Measurements from ENCODE around the gene PAK2. TPM values are rescaled to one million over a fixed set of nuclear protein-coding genes. Genes with fewer than 3 reads are reported as not detected.

The PAK2 gene
- total and polyA plus RNA-seq, 9 of the 15 experiments (the other 6 are each of a cell fraction or from before 2014, with no cell fraction given) = 13.2 to 72.4 (median 35.7) TPM

DNA sequence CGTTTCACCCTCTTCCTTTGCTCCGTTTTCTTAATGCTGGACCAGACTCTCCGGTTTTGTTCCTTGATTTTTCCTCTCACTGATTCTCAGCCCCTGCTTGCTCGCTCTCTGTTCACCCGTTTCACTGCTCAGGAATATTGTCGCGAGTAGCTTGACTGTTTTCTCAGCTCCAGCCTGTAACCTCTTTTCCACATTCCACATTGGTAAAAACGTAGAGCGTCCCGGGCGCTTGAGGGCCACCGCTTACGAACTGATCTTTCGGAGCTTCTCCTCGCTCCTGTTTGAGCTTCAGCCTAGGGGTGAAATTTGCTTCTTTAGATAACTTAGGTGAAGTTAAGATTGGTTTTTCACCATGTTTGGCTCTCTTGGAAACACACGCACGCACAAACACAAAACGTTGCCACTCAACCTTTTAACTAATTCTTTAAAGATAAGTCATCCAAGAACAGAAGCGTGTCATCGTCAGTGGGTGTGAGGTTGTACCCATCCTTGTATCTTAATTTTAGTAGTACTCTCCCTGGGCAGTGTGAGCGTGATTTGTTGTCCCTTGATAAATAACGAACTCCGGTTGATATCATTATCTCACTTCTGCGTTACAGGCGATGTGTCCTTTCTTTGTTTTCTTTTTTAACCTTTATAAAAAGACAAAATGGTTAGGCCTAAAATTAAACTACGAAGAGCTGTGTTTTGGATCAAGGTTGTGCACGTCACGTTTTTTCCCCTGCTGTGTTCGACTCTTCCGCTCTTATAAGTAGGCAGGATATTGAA lies 1.0 kb downstream of the PAK2 start (continued):
- TF ChIP-seq, protein P1, sequence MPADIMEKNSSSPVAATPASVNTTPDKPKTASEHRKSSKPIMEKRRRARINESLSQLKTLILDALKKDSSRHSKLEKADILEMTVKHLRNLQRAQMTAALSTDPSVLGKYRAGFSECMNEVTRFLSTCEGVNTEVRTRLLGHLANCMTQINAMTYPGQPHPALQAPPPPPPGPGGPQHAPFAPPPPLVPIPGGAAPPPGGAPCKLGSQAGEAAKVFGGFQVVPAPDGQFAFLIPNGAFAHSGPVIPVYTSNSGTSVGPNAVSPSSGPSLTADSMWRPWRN (IDR thresholded peaks at IDR 0.05; ENCODE audit: low read depth) = 0 out of 2 replicates have a peak, but pooled peaks have one; percentile 13
- TF ChIP-seq FOXP1 (CRISPR knock-in tag; IDR thresholded peaks at IDR 0.05) (peak; percentile 63; the same call in 1 of the 2 replicates), ZNF316 (IDR thresholded peaks at IDR 0.05) (no peak), POLR2G (IDR thresholded peaks at IDR 0.05; ENCODE audit: low read depth, low read length) (no peak), CREB1 (IDR thresholded peaks at IDR 0.05) (no peak), CREB1 (CRISPR knock-in tag; IDR thresholded peaks at IDR 0.05) (peak; percentile 6; the same call in 1 of the 2 replicates), ARID2 (IDR thresholded peaks at IDR 0.05) (peak; percentile 56; the same call in 1 of the 2 replicates), HLTF (IDR thresholded peaks at IDR 0.05) (peak; percentile 76; the same call in 1 of the 2 replicates), SMARCE1 (IDR thresholded peaks at IDR 0.05) (peak; percentile 42; the same call in 1 of the 2 replicates), SRF (CRISPR knock-in tag; IDR thresholded peaks at IDR 0.05) (0 out of 4 replicates have a peak, but pooled peaks of 1 of the 2 experiments have one; percentile 19), ZNF324 (CRISPR knock-in tag; IDR thresholded peaks at IDR 0.05) (0 out of 2 replicates have a peak, but pooled peaks have one; percentile 17), HDAC3 (IDR thresholded peaks at IDR 0.05; ENCODE audit: borderline replicate concordance, partially characterized antibody) (no peak), RBBP5 (IDR thresholded peaks at IDR 0.05; ENCODE audit: borderline replicate concordance, insufficient read depth, low read length, poor library complexity, severe bottlenecking) (peak; percentile 57)
- TF ChIP-seq, protein P2, sequence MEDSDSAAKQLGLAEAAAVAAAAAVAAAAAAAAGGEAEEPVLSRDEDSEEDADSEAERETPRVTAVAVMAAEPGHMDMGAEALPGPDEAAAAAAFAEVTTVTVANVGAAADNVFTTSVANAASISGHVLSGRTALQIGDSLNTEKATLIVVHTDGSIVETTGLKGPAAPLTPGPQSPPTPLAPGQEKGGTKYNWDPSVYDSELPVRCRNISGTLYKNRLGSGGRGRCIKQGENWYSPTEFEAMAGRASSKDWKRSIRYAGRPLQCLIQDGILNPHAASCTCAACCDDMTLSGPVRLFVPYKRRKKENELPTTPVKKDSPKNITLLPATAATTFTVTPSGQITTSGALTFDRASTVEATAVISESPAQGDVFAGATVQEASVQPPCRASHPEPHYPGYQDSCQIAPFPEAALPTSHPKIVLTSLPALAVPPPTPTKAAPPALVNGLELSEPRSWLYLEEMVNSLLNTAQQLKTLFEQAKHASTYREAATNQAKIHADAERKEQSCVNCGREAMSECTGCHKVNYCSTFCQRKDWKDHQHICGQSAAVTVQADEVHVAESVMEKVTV (CRISPR knock-in tag; IDR thresholded peaks at IDR 0.05) = 0 out of 2 replicates have a peak, but pooled peaks have one; percentile 12
- TF ChIP-seq, protein P3, sequence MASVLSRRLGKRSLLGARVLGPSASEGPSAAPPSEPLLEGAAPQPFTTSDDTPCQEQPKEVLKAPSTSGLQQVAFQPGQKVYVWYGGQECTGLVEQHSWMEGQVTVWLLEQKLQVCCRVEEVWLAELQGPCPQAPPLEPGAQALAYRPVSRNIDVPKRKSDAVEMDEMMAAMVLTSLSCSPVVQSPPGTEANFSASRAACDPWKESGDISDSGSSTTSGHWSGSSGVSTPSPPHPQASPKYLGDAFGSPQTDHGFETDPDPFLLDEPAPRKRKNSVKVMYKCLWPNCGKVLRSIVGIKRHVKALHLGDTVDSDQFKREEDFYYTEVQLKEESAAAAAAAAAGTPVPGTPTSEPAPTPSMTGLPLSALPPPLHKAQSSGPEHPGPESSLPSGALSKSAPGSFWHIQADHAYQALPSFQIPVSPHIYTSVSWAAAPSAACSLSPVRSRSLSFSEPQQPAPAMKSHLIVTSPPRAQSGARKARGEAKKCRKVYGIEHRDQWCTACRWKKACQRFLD (CRISPR knock-in tag; IDR thresholded peaks at IDR 0.05) = 0 out of 2 replicates have a peak, but pooled peaks have one; percentile 4
- TF ChIP-seq, protein P4, sequence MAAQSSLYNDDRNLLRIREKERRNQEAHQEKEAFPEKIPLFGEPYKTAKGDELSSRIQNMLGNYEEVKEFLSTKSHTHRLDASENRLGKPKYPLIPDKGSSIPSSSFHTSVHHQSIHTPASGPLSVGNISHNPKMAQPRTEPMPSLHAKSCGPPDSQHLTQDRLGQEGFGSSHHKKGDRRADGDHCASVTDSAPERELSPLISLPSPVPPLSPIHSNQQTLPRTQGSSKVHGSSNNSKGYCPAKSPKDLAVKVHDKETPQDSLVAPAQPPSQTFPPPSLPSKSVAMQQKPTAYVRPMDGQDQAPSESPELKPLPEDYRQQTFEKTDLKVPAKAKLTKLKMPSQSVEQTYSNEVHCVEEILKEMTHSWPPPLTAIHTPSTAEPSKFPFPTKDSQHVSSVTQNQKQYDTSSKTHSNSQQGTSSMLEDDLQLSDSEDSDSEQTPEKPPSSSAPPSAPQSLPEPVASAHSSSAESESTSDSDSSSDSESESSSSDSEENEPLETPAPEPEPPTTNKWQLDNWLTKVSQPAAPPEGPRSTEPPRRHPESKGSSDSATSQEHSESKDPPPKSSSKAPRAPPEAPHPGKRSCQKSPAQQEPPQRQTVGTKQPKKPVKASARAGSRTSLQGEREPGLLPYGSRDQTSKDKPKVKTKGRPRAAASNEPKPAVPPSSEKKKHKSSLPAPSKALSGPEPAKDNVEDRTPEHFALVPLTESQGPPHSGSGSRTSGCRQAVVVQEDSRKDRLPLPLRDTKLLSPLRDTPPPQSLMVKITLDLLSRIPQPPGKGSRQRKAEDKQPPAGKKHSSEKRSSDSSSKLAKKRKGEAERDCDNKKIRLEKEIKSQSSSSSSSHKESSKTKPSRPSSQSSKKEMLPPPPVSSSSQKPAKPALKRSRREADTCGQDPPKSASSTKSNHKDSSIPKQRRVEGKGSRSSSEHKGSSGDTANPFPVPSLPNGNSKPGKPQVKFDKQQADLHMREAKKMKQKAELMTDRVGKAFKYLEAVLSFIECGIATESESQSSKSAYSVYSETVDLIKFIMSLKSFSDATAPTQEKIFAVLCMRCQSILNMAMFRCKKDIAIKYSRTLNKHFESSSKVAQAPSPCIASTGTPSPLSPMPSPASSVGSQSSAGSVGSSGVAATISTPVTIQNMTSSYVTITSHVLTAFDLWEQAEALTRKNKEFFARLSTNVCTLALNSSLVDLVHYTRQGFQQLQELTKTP (IDR thresholded peaks at IDR 0.05; ENCODE audit: low read depth in 1 of 2, partially characterized antibody in 2 of 2) = peak; percentile 18 to 21
